Mucosa of descending colon (tissue), 3 donors: ENCODE data around the gene HAUS6. TPM values are rescaled to one million over a fixed set of nuclear protein-coding genes. Genes with fewer than 3 reads are reported as not detected.

ENCODE experiments used
- ATAC-seq: fragments of 200-7000 bp; cut with Tn5 transposase; one replicate; pipeline ENCODE4 v1.9.1; 2020; ENCODE audit warnings: mild to moderate bottlenecking, moderate library complexity
- DNase-seq, 3 donors: peaks; one replicate each; pipeline ENCODE4 v3.0.0-alpha.2; 2020
- H3K36me3 ChIP-seq: fragments of 200-600 bp; one replicate; pipeline ENCODE4 v1.8.0; 2021; ENCODE audit warnings: low read depth, mild to moderate bottlenecking
- H3K4me1 ChIP-seq: fragments of 200-600 bp; one replicate; pipeline ENCODE4 v1.8.0; 2021; ENCODE audit warnings: low read depth, mild to moderate bottlenecking
- H3K4me3 ChIP-seq: fragments of 200-600 bp; one replicate; pipeline ENCODE4 v1.8.0; 2021; ENCODE audit warnings: mild to moderate bottlenecking
- H3K9me3 ChIP-seq: fragments of 200-600 bp; one replicate; pipeline ENCODE4 v1.8.0; 2021; ENCODE audit warnings: mild to moderate bottlenecking
- intact Hi-C, 2 donors: fragments of 100-400 bp; cut with DNase I in 1 of 2; cut with micrococcal nuclease in 1 of 2; formaldehyde crosslinking; loops; one replicate each; pipeline versions ENCODE4 v1.11.0 to v1.11.1; 2022; cut with DNase I, micrococcal nuclease
- total RNA-seq, 3 donors: library from RNA; stranded (reverse); fragmentation: NEBNext Ultra II Directional in 2 of 3; extraction: Animal tissue kit (Norgen Biotek cat#: 25700) in 2 of 3; gene quantifications; one replicate each; pipeline versions ENCODE4 v1.2.1 to v1.2.4, GENCODE V29; 2021 to 2023
- TF ChIP-seq, protein P1 (sequence below): fragments of 200-600 bp; IDR thresholded peaks from one replicate; pipeline ENCODE4 v1.8.0; 2022; ENCODE audit warnings: antibody characterized with exemption, mild to moderate bottlenecking
- donor health status: DM: no; HTN: no; CAD: no; lungs with moderate emphysema.
- donor health status: DM: no; HTN: no; CAD: no.
- donor health status: DM: no; HTN: yes; CAD: no.

The HAUS6 gene
- total RNA-seq, 3 donors from 2014 or later, result 4.8 to 9.6 (median 8.8) TPM

GRCh38 chr9:19018201-19018600, 84.5 kb downstream of the HAUS6 start:
- ATAC-seq (no peak), DNase-seq (no peak)
- H3K4me1 ChIP-seq, result no peaks in the 10 kb centered on the region
- no peaks in the 10 kb centered on the region for H3K36me3 ChIP-seq
- no peak overlapping the region for H3K4me3 ChIP-seq
- intact Hi-C loops, result no loop called here
- TF ChIP-seq, protein P1, sequence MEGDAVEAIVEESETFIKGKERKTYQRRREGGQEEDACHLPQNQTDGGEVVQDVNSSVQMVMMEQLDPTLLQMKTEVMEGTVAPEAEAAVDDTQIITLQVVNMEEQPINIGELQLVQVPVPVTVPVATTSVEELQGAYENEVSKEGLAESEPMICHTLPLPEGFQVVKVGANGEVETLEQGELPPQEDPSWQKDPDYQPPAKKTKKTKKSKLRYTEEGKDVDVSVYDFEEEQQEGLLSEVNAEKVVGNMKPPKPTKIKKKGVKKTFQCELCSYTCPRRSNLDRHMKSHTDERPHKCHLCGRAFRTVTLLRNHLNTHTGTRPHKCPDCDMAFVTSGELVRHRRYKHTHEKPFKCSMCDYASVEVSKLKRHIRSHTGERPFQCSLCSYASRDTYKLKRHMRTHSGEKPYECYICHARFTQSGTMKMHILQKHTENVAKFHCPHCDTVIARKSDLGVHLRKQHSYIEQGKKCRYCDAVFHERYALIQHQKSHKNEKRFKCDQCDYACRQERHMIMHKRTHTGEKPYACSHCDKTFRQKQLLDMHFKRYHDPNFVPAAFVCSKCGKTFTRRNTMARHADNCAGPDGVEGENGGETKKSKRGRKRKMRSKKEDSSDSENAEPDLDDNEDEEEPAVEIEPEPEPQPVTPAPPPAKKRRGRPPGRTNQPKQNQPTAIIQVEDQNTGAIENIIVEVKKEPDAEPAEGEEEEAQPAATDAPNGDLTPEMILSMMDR, result no peak
- H3K9me3 ChIP-seq, result no peaks in the 10 kb centered on the region

- no peaks in the 10 kb centered on the region for H3K9me3 ChIP-seq
- intact Hi-C loops, result no loop called here
- TF ChIP-seq, protein P1, result no peak
- H3K36me3 ChIP-seq, result no peaks in the 10 kb centered on the region
- no peaks in the 10 kb centered on the region for H3K4me1 ChIP-seq
- ATAC-seq (no peak), DNase-seq (no peak)
- no peak overlapping the region for H3K4me3 ChIP-seq
Measured at GRCh38 chr9:19009391-19009965, 93.2 kb downstream of the HAUS6 start.

Other genes starting within 250 kb of the HAUS6 start
- gene SAXO1, start 69.7 kb downstream of the HAUS6 start, total RNA-seq, result under 1 TPM; 0.06 to 0.29 (median 0.24) TPM
- 10 to 100 TPM; 56.5 to 83.3 (median 59.4) TPM for gene RRAGA, start 53.5 kb downstream of the HAUS6 start, total RNA-seq
- 10 to 100 TPM; 33.5 to 52.4 (median 48.4) TPM for gene PLIN2, start 24.6 kb upstream of the HAUS6 start, total RNA-seq
- gene DENND4C, start 127.8 kb upstream of the HAUS6 start, total RNA-seq, result 10 to 100 TPM; 54.7 to 93.0 (median 72.3) TPM